Inferior parietal cortex (tissue), 1 donor: ENCODE results near the gene ATP1B1.

Source experiments
- DNase-seq: peaks from one replicate; pipeline ENCODE4 v3.0.0-alpha.2; 2016; ENCODE audit errors: extremely low spot score

ATP1B1 gene

DNA sequence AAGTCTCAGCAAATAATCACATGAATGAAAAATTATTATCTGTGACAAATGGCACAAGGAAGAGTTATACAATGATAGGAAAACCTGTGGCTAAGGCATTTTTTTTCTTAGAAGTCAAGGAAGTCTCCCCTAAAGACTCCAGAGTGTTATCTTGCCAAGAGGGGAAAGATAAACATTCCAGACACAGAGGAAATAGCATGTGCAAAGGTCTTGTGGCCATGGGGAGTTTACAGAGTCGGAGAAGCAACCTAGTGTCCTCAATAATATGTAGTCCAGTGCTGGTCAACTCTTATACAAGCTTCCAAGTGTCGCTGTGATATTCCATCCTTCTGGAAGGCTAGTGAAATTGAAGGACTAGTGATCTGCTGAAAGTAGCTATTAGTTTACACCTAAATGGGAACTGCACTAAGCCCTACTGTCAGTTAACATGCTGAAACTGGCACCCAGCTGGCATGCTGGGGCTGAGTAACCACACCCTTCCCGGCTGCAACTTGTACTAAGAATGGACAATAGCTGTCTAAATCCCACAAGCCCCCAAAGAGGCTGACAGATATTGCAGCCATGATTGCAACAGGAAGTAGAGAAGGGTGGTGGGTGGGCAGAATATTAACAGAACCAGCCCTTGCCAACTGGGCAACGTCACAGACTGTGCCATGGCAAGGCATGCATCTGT is 11.5 kb upstream of the ATP1B1 start:
- DNase-seq: no peak

DNA sequence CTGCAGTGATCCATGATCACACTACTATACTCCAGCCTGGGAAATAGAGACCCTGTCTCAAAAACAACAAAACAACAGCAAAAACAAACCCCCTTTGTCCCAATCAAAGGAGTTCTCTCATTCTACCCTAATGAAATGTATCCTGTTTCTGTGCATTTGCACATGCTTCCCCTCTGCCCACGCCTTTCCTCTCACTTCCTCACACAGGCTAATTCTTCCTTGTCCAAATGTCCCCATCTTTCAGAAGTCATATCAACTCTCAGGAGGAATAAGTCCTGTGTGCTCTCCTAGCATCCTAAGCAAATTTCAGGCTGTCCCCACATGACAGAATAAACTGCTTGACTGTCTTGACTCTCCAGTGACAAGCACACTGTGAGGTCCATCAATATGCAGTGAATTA is 8.1 kb upstream of the ATP1B1 start:
- DNase-seq: peak; percentile 18

DNA sequence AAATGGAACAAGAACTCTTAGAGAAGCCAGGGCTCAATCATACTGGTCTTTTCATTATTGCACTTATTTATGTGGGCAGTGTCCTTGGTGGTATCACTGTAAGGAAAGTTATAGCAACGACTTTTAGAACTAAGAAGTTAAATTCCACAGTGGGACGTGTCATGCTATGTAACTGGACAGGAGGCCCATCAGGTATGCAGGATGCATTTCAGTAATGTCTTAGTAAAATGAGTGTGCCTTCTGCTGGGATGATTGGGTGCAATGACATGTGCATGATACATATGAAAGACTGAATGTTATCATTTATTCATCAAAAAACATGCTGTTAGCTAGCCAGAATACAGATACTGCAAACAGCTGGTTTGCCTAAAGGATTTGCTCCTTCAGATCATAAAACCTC is 6.9 kb upstream of the ATP1B1 start:
- DNase-seq: no peak

DNA sequence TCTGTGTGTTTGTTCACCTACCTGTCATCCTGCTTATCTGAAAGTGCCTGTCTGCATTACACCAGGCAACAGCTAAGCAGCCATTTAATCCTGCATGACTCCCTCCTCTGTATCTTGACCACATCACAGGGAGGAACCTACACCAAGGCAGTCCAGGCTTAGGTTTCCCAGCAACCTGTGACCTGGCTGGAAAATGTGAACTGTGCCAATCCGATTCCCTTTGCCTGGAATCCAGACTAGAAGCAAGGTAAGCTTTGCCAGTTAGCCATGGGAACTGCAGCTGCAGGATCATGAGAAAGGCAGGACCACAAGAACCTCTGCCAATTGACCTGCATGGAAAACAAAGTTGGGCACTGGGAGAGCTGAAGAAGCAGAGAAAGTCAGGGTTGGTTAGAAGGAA is 6.3 kb upstream of the ATP1B1 start:
- DNase-seq: no peak

DNA sequence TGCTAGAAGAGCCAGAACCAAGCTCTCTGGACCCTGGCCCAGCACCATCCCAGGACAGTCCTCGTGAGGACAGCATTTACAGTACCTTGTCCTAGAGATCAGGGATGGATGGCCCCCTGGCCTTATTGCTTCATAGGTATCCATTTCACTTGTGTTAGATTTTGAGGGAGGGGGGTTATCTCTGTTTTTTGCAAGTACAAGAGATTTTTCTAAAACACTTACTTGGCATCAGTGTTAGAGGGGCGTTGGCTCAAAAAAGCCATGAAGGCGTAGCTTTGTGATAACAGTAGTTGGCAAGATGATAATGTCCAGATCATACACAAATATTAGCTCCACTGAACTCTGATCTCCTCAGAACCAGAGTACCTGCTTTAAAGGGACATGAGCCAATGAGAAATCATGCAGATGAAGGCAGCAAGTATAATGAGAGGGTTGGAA is 5.8 kb upstream of the ATP1B1 start:
- no peak for DNase-seq

DNA sequence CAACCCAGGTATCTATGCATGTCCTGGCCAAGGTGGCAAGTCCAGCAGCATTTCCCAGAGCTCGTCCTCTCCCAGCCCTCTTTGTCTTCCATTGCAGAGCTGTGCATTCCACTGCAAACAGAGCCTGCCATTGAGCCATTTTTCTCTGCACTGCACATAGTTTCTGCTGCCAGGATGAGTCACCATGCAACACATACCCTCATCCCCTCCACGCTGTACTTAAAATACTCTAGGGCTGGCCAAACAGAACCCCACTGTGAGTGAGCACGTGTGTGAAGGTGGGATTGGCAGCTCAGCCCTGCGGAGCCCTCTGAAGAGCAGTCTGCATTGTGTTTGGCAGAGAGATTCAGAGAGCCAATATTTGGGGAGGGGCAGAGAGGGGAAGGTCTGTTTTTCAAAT is 3.9 kb upstream of the ATP1B1 start:
- no peak for DNase-seq

DNA sequence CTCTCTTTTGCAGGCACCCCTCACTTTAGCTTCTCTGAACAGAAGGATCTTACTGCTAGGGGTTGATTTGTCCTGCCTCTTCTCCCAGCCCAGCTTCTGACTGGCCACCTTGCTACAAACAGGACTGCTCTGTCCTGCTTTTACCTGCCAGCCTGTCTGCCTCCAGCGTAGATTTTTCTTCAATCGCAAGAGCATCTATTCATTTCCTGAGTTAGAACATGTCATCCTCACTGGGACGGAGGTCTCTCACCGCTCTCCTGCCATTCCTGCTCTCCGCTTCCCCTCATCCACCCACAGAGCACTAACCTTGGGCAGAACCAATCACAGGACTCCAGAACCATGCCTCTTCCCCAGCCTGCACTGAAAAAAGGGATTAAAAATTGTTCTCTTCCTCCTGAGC is 3.5 kb upstream of the ATP1B1 start:
- DNase-seq: no peak

DNA sequence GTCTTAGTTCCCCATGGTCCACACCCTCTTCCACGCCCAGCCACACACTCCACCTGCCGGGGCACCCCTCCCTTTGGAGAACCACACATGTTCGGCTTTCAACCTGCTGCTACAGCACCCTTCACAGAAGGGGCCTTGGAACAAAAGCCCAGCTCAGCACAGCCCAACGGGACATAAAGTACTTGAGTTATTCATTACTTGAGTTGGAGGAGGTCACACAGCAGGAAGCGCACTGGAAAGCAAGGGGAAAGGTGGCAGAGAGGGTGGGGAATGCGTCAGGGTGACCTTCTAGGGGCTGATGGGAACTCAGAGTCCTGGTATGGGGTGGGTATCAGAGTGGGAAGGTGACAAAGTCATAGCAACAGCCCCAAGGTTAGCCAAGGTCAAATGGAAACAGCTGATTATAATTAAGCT is 3.0 kb upstream of the ATP1B1 start:
- no peak for DNase-seq

DNA sequence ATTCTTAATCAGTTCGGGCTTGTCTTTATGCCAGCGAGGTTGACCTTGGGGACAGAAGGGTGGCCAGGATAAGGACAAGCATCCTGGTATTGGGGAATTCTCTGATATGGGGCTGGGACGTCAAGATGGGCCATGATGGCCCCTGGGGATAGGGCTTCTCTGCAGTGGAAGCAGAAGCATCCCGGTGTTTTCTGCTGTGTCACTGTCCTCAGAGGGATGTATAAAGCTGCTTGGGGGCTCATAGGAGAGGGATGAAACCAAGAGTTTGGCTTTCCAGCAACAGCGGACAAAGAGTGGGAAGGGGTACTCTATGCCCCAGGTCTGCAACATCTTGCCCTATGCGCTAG is 1.4 kb upstream of the ATP1B1 start:
- DNase-seq: no peak

DNA sequence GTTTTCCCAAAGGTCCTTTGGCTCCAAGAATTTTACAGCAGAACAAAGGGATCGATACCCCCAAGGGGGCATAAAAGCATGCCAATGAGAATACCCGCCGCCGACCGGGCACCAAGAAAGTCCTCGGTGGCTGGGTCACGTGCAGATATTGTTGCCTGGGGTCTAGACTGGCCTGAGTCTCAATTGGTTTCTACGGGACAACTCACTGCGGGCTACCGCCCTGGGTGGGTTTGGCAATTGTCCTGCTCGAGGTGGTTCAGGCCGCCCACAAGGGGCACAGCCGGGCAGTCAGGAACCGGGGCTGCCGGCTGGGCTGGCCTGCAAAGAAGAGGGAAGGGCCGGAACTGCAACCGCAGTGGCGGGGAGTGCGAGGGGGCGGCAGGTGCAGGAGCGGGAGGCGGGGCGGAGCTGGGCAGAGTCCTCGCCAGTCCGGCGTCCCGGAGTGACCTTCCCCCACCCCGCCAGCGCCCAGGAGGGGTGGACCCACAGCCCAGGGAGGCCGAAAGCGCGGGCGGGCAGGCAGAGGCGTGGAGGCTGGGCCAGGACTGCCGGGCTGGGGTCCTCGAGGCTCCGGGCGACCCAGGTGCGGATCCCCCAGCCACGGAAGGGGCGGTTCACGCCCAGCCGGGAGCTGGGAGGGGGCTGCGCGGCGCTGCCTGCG is 926 bp upstream of the ATP1B1 start:
- DNase-seq: no peak

DNA sequence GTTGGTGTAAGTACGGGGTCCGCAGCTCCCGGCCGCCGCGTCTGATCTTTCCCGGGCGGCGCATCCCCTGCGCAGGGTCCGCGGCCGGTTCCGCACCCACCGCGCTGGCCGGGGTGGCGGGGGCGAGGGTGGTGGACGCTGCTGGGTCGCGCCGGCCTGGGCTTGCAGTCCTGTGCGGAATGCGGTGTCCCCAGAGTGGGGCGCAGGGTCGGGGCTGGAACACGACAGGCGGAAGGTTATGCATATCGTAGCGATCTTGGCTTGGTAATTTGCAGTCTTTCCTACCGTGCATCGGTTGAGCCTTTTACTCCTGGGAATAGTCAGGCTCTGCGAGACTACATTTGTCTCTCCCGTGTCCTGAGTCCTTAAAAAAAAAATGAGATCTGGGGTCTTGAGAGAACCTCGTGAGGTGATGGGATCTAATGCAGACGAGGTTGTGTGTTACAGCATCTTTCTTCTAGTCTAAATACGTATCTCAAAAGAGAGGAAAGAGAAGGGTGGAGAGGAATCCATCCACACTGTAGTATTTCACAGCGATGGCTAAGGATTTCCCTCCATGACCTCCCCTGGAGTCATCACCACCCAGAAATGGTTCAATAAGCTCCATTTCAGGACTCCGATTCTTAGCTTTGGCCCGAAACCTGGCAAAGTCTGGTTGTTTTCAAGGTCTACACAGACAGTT is 572 bp downstream of the ATP1B1 start:
- no peak for DNase-seq

DNA sequence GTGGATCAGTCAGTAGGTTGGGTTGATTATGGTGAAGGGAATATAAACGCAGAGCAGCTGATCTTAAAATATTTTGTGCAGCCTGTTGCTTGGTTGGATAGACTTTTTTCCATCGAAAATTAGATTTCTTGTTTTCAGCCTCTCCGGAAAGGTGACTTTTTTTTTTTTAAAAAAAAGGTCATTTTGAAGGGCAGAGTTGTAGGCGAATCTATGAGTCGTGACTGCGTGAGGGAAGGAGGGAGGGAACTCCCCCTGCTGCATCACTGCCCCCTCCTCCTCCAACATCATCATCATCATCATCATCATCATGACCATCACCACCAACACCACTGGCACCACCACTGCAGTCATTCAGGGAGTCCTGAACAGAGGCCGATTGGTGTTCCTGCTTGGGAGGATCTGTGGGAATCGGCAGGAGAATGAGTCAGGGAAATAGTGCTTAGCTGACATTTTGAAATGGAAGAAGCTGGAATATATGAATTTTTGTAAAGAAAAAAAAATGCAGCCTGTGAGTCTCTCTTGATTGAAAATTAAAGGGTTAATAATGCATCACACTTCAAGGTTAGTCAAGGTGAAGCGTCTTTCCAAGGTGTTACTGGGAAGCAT is 1.2 kb downstream of the ATP1B1 start:
- DNase-seq: no peak

DNA sequence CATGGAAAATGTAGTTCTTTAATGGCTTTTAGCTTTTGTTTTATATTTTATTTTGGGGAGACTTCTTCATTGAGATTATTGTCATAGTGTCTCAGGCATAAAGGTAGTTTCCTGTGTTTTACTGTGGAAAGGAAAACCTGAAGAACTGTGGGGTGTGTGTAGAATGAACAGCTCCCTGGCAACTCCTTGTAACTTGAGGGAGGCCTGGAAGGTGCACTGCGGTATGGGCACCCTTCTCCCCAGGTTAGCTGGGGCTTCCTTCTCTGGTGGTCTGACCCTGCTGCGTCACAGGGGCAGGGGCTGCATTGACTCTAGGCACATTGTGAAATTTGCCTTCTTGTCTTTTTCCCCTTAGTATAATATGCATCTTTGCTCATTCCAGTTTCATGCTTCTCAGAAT is 1.7 kb downstream of the ATP1B1 start:
- no peak for DNase-seq

DNA sequence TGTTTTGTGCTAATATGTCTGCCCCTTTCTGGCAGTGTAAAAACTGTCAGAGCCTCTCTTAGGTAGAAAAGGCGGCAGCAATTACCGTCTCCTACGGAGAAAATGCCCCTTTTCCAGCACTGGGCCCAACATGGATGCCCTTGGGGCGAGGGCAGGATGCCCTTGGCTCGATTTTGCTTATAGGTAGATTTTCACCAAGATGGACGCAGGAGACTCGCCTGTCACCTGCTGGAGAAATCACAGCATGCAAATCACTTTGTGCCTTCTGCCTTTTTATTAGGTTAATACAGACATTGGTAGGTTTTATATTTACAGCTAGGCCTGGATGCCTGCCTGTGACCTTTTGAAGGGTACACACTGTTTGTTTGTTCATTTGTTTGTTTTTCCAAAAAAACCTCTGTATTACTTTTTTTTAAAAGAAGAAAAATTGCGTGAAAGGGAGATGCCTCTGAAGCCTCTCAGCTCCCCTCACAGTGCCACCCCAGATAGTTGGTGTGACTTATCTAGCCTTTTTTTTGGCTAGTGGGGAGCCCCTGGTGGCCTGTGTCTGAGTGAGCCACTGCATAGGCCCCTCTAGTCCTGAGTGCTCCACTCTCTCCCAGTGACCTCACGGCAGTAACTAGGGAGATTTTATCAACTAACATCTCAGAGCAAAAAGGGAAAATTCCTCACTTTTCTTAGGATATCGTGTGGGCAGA is 2.5 kb downstream of the ATP1B1 start:
- no peak for DNase-seq

DNA sequence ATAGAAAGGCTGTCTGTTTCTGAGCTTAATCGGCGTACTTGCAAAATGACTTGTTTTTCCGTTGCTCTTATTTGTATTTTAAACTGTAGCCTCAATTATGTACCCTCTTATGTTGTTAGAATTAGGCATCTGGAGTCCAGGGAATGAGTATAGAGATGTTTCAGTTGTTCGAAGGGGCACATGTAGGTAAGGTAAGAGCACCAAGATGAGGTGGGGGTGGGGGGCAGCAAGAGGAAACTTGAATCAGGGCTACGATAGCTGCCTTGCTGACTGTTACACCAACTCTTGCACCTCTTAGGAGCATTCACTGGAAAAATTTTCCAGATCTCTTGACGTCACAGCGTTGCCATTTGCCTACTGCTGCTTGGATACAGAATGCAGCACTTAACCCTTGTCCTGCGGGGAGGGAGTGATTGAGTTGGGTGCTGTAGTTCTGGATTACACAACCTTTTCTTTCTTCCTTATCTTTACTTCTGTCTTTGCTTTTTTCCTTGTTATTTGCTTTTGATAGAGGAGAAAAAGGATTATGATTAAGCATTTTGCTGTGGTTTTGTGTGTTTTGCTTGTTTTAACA is 3.2 kb downstream of the ATP1B1 start:
- no peak for DNase-seq

DNA sequence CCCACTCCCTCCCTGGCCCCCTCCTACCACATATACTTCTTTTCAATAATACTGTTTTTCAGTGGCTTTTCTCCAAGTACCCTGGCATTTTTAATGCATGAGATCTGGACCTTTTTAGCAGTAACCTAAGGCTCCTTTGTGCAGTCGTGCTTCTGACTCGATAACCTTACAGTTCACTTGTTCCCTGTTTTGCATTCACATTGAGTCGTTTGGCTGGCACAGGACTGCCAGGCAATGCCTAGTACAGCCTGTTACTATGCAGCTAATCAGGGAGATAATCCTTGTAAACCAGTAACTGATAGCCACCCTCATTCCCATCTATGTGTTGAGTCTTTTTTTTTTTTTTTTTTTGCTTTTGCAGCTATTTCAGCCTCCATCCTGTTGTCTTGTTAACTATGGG is 3.7 kb downstream of the ATP1B1 start:
- DNase-seq: no peak

DNA sequence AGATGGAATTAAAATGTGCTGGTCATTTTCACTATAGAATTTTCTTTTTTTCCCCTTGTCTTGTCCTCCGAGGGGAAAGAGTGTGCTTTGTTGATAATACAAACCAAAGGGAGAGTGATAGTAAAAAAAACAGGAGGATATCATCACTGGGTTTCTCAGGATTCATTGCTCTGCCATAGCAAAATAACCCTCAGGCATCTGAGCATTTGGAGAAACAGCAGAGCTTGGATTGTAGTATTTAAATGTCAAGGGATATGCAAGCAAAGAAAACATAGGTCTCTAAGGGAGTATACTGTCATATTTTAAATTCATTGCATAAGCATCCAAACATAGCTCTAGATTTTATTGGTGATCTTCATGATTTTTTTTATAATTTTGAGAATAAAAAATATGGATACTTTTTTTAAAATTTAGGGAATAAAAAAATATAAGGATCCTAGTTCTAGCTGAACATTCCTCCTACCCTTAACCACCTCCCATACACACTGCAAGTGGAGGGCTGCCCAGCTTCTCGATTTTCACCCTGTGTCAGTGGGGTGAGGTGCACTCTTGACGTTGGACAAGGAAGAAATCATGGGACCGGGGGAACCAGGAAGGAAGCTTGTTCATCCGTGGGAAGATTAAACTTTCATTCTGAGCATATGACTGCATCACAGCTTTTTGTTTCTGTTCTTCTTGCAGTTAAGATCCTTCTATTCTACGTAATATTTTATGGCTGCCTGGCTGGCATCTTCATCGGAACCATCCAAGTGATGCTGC is 4.4 kb downstream of the ATP1B1 start:
- no peak for DNase-seq

DNA sequence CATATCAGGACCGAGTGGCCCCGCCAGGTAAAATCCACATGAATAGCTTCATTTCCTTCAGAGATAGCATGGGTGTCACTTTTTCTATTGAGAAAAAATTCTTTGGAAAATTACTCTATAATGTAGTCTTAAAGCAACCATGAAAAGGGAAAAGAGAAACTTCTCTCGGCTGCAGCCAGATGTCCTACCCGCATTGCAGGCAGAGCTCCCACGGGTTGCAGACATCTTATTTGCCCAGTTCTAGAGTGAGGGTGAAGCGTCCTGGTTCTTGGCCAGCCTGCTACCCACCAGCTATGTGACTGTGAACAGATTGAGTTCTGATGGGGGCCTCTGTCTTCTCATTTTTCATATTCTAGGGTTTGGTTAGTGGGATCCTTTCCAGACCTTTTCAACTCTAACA is 5.0 kb downstream of the ATP1B1 start:
- no peak for DNase-seq

DNA sequence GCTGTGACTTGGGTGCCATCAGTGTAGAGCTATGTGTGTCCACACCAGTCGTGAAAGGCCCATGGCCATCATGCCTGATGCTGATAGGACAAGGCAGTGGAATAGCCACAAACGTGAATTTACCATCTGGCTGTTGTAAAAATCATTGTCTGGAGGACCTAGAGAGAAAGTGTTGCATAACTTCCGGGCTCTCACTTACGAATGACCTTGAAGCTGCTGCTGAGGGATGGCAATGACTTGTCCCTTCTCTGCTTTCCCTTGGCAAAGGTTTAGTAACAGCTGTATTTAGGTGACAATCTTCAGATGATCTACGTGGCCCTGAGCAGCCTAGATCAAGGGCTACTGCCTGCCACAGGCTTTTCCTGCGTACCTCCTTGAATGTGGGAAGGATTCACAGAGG is 5.8 kb downstream of the ATP1B1 start:
- DNase-seq: no peak

DNA sequence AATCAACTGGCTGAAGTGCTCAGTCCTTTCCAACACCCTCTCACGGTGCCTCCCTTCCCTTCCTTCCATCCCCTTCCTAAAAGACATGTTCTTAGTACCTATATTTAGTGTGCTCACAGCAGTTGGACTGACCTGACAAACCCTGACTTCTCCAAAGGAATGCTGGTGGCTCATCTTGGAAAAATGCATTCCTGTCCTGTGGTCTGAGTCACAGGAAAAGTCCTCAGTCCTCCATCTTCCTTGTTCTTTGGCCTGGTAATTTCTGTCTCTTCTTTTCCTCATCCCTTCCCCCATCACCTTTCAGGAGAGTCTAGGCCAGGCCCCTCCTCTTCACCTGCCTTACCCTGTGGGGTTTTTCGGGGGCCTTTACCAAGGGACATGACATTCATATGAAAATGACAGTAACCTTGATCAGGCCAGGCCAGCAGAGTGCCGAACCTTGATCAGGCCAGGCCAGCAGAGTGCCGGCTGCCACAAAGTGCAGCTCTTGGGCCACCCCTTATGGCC is 7.2 kb downstream of the ATP1B1 start:
- DNase-seq: no peak
